ENCODE results near the gene IL1RAPL2.

Gene IL1RAPL2

GRCh38 chrX:105477351-105477750, 911.4 kb downstream of the IL1RAPL2 start:
- DNase-seq: no peak

GRCh38 chrX:105480646-105481310, 914.8 kb downstream of the IL1RAPL2 start:
- no peak for DNase-seq

GRCh38 chrX:105483011-105483410, 917.0 kb downstream of the IL1RAPL2 start:
- DNase-seq: no peak

DNA sequence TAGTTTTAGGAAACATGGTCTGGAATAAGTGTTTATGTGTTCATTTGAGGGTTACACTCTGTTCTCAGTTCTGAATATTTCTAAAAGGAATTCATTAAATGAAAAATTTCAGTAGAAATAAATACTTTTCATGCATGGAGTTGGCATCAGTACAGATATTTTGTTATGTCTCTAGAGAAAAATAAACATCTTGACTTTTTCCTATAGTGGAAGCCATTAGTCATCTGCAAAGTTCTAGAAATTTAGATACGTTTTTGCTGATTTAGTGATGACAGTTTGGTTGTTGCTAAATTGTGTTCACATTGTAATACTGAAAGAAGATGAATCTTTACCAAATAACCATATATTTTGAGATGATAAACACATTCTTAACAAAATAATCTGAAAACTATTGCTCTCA, 922.7 kb downstream of the IL1RAPL2 start:
- DNase-seq: no peak

- DNase-seq: no peak
Observed at GRCh38 chrX:105495376-105495775, 929.4 kb downstream of the IL1RAPL2 start.

DNA sequence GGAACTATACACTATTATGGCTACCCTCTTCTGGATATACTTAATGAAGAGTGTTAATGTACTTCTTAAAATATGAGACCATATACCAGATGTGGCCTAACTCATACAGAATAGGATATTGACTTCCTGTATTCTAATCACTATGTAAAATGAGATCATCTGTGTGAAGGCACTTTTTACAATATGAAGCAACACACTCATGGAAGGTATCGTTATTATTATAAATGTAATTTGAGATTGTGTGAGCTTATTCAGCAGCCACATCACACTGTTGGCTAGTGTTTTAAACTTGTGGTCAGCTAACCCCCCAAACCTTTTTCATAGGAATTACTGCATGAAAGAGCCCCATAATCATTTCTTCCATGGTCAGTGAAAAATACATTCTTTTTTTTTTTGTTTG, 936.3 kb downstream of the IL1RAPL2 start:
- DNase-seq: no peak

DNA sequence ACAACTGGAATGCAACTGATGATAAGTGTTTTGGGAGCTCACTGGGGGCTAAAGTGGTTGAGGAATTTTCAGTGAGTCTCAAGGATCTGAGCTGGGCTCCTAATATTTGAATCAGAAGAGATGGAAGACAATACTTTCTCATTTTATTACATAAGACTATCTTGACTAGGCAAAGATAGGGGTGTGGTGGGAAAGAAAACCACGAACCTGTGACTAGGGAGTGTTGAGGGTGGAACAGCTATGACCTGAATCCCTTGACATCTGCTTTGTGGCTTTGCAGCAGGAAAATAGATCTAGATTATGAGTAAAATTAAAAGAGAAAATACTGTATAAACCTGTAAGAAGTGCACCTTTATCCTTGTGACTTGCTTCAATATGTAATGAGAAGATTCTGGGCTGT, 949.6 kb downstream of the IL1RAPL2 start:
- no peak for DNase-seq

DNA sequence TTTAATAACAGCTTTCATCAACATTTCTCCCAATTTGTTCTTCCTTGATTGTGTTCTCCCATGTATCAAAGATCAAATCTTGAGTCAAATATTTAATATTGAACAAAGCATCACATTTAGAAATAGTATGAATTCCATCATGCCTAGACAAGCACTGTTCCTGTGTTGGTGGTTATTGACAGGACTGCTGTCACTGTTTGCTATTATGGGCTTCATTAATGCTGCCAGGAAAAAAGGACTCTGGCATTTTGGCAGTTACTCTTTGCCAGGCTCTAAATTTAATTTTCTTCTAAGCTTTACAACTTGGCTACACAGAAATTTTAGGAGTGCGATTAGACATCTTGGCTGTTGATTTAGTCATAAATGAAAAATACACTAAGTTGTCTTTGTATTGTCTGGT, 960.4 kb downstream of the IL1RAPL2 start:
- no peak for DNase-seq

- DNase-seq: no peak
Observed at GRCh38 chrX:105527759-105528158, 961.8 kb downstream of the IL1RAPL2 start.

DNA sequence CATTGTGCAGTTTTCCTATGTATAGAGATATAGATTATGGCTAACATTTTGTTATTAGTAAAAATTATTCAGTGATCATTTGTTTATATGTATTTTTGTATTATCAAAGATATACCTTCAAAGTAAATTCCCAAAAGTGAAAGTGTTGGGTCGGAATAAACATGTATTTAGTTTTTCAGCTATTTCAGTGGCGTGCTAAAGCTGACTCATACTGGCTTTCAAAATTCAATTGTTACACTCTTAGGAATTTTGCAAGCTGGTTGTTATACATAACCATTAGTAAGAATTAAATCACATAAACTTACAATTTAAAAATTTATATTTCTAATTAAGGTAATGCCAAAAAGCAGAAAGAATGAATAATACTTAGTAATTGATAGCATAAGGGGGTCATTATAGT, 968.0 kb downstream of the IL1RAPL2 start:
- DNase-seq: no peak

DNA sequence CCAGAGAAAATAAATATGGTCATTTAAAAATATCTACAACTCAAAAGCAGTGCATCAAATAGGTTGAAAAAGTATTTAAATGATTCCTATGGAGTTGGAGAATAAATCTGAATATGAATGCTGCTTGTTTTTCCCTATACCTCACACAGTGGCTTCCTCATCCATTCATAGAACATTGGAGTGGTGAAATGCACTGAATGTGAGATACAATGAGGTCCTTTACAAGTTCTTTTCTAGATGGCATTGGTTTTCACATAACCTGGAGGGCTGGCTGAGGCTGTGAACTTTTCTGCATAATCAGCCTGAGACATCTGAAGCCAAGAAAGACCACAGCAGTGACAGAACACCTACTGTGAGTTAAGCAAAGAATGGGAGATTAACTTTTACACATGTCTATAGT, 977.3 kb downstream of the IL1RAPL2 start:
- DNase-seq: no peak

GRCh38 chrX:105550043-105550663, 984.2 kb downstream of the IL1RAPL2 start:
- no peak for DNase-seq

GRCh38 chrX:105552395-105552794, 986.4 kb downstream of the IL1RAPL2 start:
- DNase-seq: no peak

GRCh38 chrX:105553118-105553517, 987.1 kb downstream of the IL1RAPL2 start:
- no peak for DNase-seq

DNA sequence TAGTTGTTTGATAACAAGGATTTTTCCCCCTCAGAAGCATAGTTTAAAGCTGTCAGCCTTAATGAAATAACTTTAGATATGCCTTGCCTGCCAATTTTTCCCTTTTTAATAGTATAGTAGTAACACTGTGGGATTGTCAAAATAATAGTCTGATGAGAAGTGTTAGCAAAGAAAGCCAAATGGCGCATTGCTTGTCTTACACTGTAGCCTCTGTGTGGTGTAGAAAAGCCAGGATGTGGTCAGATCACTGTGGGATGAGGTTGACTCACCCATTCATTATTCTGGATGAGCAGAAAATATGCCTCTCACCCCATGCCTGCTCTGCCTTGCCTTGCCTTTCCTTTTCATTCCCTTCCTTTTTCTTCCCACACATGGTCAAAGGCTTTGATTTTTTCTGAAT, 998.5 kb downstream of the IL1RAPL2 start:
- DNase-seq: no peak

- no peak for DNase-seq
Observed at GRCh38 chrX:105565856-105566255, 999.9 kb downstream of the IL1RAPL2 start.

DNA sequence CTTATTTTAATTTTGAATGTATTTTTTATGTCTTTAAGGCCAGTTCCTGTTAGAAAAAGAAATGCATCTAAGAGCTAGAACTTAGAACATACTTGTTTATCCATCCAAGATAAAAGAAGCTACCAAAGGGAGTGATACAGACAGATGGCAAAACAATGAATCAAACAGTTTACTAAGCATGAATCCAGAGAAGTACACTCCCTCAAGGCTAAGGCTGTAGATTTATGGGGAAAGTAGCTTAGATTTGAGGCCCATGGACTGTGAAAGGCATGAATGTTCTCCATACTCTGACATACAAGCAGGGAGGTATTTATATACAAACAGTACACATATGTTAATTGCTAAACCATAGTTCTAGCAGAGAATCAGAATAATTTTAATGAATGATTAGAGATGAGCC, 1001.1 kb downstream of the IL1RAPL2 start:
- no peak for DNase-seq

DNA sequence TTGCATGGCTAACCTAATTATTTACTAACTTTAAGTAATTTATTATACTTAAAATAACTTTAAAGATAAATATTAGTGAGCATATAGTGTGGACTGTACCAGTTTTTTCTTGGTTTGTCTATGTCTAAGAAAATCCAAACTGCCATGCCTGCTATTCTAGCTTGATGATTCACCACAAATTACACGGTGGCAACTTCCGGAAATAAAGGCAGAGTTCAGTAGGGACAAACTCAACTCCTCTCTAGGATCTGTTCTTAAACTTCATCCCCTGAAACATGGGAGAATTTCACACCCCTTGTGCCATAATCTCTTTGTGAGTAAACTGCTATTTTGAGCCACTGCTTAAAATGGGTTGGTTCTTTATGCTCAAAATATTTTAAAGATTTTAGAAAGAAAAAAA, 1042.7 kb downstream of the IL1RAPL2 start:
- DNase-seq: no peak

GRCh38 chrX:105609530-105609929, 1043.5 kb downstream of the IL1RAPL2 start:
- DNase-seq: no peak

- DNase-seq: no peak
Observed at GRCh38 chrX:105610411-105610810, 1044.4 kb downstream of the IL1RAPL2 start.

GRCh38 chrX:105618393-105619101, 1052.5 kb downstream of the IL1RAPL2 start:
- DNase-seq: no peak

DNA sequence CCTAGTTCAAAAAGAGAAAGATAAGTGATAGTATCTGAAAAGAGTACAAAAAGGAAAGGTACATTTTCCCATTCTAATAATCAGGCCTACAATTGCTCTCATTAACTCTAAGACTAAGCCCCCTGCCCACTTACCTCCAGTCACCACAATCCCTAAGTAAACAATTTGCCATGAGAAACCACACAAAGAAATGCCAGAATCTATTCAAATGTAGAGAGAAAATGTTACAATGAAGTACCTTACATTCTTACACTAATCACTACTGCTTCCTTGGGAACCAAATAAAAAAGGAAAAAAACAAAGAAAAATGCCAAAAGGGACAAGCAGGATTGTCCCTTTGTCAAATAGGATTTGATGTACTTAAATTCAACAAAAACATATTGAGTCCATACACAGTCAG, 1068.2 kb downstream of the IL1RAPL2 start:
- DNase-seq: no peak

GRCh38 chrX:105635794-105636193, 1069.8 kb downstream of the IL1RAPL2 start:
- DNase-seq: no peak

- no peak for DNase-seq
Observed at GRCh38 chrX:105636667-105637066, 1070.7 kb downstream of the IL1RAPL2 start.
